Chondrocyte (in vitro differentiated cells): ENCODE results near the gene SAE1. TPM values are rescaled to one million over a fixed set of nuclear protein-coding genes. Genes with fewer than 3 reads are reported as not detected.
"Not testable (repeated sequence)": the region's sequence is repeated elsewhere in the genome, so short reads cannot be mapped to it uniquely, and the experiment has no call there.

ENCODE experiments used
- DNase-seq: peaks from one replicate; pipeline ENCODE4 v3.0.0; 2021; ENCODE audit warnings: mixed read lengths, low spot score
- H3K27ac Mint-ChIP-seq: one replicate; pipeline ENCODE4 v1.8.0; 2021; ENCODE audit warnings: mild to moderate bottlenecking, moderate library complexity, mixed read lengths; ENCODE audit not compliant: unreplicated experiment
- H3K27me3 Mint-ChIP-seq: 2 replicates; pipeline ENCODE4 v1.8.0; 2021; ENCODE audit warnings: low read depth, mixed read lengths
- H3K36me3 Mint-ChIP-seq: 2 replicates; pipeline ENCODE4 v1.8.0; 2021; ENCODE audit warnings: low read depth, mixed read lengths
- H3K4me1 Mint-ChIP-seq: 2 replicates; pipeline ENCODE4 v1.8.0; 2021; ENCODE audit warnings: low read depth, mild to moderate bottlenecking, mixed read lengths
- H3K4me3 Mint-ChIP-seq: one replicate; pipeline ENCODE4 v1.8.0; 2021; ENCODE audit warnings: mild to moderate bottlenecking, moderate library complexity, mixed read lengths; ENCODE audit not compliant: unreplicated experiment
- H3K9me3 Mint-ChIP-seq: 2 replicates; pipeline ENCODE4 v1.8.0; 2021; ENCODE audit warnings: low read depth, mixed read lengths
- total RNA-seq: library from RNA; stranded (reverse); gene quantifications from 3 replicates; pipeline ENCODE4 v1.2.1, GENCODE V29; 2021
- TF ChIP-seq, protein P1 (sequence below): fragments of 200-600 bp; sonication (generic); IDR thresholded peaks from 2 replicates; pipeline ENCODE4 v1.5.0; 2021; ENCODE audit warnings: antibody characterized with exemption, mild to moderate bottlenecking, moderate library complexity

SAE1 gene
- total RNA-seq, 1 donor from 2014 or later: 91.2 TPM

DNA sequence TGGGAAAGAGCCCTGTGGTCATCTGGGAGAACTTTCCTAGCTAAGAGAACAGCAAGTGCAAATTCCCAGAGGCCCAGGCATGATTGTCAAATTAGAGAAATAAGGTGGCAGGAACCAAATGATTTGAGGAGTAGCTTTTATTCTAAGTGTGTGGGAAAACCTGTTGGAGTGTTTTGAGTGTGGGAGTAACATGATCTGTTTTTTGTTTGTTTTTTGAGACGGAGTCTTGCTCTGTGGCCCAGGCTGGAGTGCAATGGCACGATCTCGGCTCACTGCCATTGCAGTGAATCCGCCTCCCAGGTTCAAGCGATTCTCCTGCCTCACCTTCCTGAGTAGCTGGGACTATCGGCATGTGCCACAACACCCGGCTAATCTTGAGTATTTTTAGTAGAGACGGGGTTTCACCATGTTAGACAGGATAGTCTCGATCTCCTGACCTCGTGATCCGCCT, 2.4 kb downstream of the SAE1 start:
- no peak overlapping the region for H3K4me3 Mint-ChIP-seq
- no peak for DNase-seq
- H3K4me1 Mint-ChIP-seq: peaks cover 44% of the 10 kb centered on the region
- H3K9me3 Mint-ChIP-seq: peaks cover 4% of the 10 kb centered on the region
- H3K36me3 Mint-ChIP-seq: peaks cover 7% of the 10 kb centered on the region
- peak overlapping the region; percentile 67 for H3K27ac Mint-ChIP-seq
- TF ChIP-seq, protein P1, sequence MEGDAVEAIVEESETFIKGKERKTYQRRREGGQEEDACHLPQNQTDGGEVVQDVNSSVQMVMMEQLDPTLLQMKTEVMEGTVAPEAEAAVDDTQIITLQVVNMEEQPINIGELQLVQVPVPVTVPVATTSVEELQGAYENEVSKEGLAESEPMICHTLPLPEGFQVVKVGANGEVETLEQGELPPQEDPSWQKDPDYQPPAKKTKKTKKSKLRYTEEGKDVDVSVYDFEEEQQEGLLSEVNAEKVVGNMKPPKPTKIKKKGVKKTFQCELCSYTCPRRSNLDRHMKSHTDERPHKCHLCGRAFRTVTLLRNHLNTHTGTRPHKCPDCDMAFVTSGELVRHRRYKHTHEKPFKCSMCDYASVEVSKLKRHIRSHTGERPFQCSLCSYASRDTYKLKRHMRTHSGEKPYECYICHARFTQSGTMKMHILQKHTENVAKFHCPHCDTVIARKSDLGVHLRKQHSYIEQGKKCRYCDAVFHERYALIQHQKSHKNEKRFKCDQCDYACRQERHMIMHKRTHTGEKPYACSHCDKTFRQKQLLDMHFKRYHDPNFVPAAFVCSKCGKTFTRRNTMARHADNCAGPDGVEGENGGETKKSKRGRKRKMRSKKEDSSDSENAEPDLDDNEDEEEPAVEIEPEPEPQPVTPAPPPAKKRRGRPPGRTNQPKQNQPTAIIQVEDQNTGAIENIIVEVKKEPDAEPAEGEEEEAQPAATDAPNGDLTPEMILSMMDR: no peak
- no peaks in the 10 kb centered on the region for H3K27me3 Mint-ChIP-seq

DNA sequence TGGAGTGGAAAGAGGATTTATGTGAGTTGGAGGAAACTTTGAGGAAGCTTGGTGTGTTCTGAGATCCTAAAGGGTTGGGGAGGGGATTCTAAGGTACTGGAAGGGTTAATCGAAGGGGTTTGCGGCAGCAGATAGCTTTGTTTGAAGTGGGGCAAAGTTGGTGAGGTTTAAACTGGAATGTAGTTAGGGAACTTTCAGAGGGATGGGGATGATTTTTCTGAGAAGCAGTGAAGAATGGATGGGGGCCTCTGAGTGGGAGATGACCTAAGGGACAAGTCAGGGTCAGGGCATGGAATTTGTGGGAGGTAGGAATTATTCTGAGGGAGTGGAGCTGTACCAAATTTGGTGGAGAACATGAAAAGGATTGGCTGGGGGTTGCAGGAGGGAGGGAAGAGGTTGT, 3.9 kb downstream of the SAE1 start:
- Mint-ChIP-seq H3K27ac (peak overlapping the region; percentile 88), H3K27me3 (no peaks in the 10 kb centered on the region), H3K9me3 (peaks cover 4% of the 10 kb centered on the region), H3K36me3 (peaks cover 7% of the 10 kb centered on the region), H3K4me3 (peak overlapping the region; percentile 26), H3K4me1 (peaks cover 44% of the 10 kb centered on the region)
- DNase-seq: no peak
- TF ChIP-seq, protein P1: no peak

DNA sequence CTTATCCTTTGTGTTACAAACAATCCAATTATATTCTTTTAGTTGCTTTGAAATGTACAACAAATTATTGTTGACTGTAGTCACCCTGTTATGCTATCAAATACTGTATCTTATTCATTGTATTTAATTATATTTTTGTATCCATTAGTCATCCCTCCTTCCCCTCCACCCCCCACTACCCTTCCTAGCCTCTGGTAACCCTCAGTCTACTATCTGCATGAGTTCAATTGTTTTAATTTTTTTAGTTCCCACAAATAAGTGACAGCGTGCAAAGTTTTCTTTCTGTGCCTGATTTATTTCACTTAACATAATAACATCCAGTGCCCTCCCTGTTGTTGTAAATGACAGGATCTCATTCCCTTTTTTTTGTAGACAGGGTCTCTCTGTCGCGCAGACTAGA, 4.5 kb downstream of the SAE1 start:
- H3K4me1 Mint-ChIP-seq: peaks cover 44% of the 10 kb centered on the region
- H3K27ac Mint-ChIP-seq: peak overlapping the region; percentile 24
- H3K36me3 Mint-ChIP-seq: peaks cover 7% of the 10 kb centered on the region
- no peak for DNase-seq
- no peaks in the 10 kb centered on the region for H3K27me3 Mint-ChIP-seq
- H3K9me3 Mint-ChIP-seq: peaks cover 4% of the 10 kb centered on the region
- TF ChIP-seq, protein P1: no peak
- H3K4me3 Mint-ChIP-seq: no peak overlapping the region

DNA sequence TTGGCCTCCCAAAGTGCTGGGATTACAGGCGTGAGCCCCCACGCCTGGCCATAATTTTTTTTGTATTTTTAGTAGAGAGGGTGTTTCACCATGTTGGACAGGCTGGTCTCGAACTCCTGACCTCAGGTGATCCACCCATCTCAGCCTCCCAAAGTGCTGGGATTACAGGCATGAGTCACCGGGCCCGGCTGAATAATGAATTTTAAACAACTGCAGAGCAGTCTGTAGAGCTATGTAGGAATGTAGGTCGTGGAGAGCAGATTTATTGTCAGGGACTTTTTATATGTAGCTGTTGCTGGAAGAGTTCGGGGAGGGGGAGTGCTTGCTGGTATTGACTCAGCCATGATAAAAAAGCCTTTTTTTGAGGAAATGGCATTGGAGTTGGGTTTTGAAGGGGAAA, 10.6 kb downstream of the SAE1 start:
- not testable (repeated sequence) for DNase-seq, H3K36me3 Mint-ChIP-seq, H3K9me3 Mint-ChIP-seq, H3K4me3 Mint-ChIP-seq, H3K27me3 Mint-ChIP-seq
- Mint-ChIP-seq H3K4me1 (peaks cover 20% of the 10 kb centered on the region), H3K27ac (peak overlapping the region; percentile 50)

DNA sequence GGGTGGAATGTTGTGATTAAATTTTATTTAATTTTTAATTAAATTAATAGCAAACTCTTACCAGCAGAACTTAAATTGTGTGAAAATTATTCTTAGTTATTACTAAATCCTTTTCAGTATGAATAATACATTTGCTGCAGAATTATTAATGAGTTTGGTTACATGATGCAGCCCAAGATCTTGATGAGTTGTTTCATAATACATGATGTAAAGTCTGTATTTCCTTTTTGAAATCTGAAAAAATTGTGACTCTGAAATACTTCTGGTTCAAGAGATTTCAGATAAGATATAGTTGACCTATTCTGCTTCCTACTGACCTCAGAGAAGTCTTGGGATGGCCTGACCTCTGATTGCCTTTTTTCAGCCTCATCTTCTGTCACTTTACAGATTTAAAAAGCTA, 11.1 kb downstream of the SAE1 start:
- no peaks in the 10 kb centered on the region for H3K27me3 Mint-ChIP-seq
- H3K9me3 Mint-ChIP-seq: no peaks in the 10 kb centered on the region
- DNase-seq: no peak
- H3K27ac Mint-ChIP-seq: peak overlapping the region; percentile 60
- TF ChIP-seq, protein P1: no peak
- H3K4me1 Mint-ChIP-seq: peaks cover 20% of the 10 kb centered on the region
- H3K36me3 Mint-ChIP-seq: peaks cover 11% of the 10 kb centered on the region
- no peak overlapping the region for H3K4me3 Mint-ChIP-seq

DNA sequence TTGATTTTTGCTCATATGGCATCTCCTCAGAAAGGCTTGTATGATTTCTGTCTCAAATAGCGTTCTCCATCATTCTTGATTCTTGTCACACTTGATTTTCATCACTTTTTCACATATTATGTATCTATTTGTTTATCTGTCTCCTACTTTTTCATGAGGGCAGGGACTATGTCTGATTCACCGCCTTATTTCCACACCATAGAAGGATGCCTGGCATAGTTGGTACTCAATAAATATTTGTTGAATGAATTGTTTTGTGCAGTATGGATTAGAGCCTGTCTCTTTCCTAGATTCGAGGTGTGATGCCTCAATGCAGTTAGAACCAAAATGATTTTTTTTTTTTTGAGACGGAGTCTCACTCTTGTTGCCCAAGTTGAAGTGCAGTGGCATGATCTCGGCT, 12.1 kb downstream of the SAE1 start:
- Mint-ChIP-seq H3K4me1 (peaks cover 20% of the 10 kb centered on the region), H3K9me3 (no peaks in the 10 kb centered on the region), H3K27ac (peak overlapping the region; percentile 60), H3K36me3 (peaks cover 14% of the 10 kb centered on the region), H3K27me3 (no peaks in the 10 kb centered on the region), H3K4me3 (no peak overlapping the region)
- no peak for DNase-seq
- TF ChIP-seq, protein P1: no peak
